HG03442 (cell line): ENCODE results near the gene HS6ST2.
A peak's percentile ranks its signal among the peaks of the same experiment; 100 is the strongest.

ENCODE experiments used
- ATAC-seq: cut with Tn5 transposase; IDR thresholded peaks from one replicate; pipeline ENCODE4 v1.9.1; 2021; ENCODE audit warnings: mild to moderate bottlenecking, moderate library complexity; ENCODE audit not compliant: unreplicated experiment

Gene HS6ST2

DNA sequence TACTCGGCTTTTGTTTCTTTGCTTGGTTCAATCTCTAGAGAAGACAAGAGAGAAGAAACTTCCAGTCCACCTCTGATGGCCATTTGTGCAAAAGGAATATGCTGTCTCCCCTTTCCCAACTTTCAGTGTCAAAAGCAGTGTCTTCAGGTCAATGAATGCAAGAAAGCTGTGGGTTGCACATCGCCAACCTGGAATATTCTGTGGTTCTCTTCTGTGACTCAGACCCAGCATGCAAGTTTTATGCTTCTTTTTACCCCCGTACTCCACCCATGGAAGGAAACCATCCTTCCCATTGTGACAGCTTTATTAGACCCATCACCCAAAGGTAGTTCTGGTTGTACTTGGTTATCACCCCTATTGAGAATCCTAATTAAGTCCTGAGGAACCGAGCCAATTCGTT is 334.0 kb downstream of the HS6ST2 start:
- ATAC-seq, result no peak

DNA sequence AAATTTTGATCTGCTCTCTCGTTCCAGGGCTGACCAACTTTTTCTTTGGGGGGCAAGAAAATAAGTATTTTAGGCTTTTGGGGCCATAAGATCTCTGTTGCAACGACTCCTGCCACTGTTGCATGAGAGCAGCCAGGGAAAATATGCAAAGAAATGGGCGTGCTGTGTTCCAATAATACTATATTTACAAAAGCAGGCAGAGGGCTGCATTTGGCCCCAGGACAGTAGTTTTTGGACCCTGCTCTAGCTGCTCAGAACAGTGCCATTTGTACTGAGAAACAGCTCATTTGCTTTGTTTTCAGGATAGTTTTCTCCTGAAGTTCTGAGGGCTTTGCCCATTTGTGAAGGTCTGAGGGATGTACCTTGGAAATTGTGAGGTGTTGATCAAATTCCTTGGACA is 334.5 kb downstream of the HS6ST2 start:
- no peak for ATAC-seq

GRCh38 chrX:132623300-132623699 is 335.1 kb downstream of the HS6ST2 start:
- no peak for ATAC-seq

- no peak for ATAC-seq
These were observed 336.3 kb downstream of the HS6ST2 start for GRCh38 chrX:132622130-132622529.

GRCh38 chrX:132618810-132619209 is 339.6 kb downstream of the HS6ST2 start:
- ATAC-seq, result no peak

DNA sequence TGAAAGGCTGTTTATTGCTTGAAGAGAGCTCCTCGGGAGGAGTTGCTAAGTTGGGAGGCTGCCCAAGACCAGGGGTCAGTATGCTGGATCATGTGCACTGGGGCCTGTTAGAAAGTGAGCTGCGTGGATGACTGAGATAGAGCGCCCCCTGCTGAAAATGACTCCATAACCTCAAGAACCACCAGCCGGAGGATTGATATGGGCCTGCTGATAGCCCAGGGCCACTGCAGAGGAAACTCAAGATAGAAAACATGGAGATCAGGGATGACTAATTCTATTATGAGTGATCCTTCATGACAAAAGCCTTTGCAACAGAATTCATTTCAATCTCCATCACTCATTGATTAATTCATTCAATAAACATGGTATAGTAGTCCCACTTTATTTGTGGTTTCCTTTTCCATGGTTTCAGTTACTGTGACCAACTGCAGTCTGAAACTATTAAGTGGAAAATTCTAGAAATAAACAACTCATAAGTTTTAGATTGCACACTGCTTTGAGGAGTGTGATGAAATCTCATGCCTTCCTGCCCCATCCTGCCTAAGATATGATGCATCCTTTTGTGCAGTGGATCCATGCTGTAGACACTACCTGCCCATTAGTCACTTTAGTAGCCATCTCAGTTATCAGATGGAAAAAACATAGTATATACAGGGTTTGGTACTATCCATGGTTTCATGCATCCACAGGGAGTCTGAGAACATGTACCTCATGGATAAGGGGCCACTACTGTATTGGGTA is 342.9 kb downstream of the HS6ST2 start:
- no peak for ATAC-seq

- ATAC-seq, result no peak
These were observed 344.1 kb downstream of the HS6ST2 start for GRCh38 chrX:132614297-132614696.

- no peak for ATAC-seq
These were observed 344.6 kb downstream of the HS6ST2 start for GRCh38 chrX:132613801-132614200.

DNA sequence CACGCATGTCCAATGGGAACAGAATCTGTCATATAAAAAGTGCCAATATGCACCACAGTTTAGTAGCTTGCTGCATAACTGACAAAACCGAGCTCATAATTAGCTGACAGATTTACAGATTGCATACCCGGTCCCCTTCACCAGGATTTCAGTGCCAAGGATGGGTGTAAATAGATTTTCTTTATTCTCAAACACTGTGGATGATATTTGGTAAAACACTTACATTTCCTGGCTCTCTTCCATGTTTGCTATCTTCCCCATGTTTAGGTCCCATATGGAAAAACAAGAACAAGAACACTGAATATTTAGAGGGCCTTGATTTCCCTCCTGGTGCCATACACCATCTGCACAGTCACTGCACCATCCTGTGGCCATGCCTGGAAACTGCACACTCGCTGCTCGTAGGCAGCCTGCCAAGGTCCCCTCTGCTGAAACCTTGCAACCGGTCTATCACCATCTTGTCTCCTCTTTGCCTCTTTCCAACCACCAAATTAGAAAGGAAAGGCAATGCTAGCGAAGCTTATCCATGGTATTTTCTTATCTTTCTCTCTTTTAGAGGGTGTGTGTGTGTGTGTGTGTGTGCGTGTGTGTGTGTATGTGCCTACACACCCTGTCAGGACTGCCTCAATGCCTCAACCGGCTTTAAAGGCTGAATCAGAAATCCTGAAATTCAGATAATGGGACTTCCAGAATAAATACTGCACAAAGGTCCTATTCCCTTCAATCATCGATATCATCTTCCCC is 345.4 kb downstream of the HS6ST2 start:
- no peak for ATAC-seq

DNA sequence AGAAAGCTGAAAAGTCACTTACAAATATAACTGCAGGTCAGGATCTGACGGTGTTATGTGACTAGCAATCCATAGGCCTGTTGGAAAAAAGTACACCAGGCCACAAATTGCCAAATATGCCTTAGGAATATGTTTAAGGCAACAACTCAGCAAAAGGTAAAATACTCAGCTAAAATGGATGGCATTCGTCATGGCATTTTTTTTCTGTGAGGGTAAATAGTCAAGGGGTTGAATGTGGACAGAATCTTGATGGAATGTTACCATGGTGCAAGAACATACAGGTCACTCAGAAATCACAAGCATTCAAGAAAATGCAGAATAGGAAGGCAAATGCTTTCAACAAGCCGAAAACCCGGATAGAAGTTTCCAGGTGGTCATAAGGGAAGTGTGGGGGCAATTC is 347.9 kb downstream of the HS6ST2 start:
- no peak for ATAC-seq

- ATAC-seq, result no peak
These were observed 349.0 kb downstream of the HS6ST2 start for GRCh38 chrX:132609362-132609848.

GRCh38 chrX:132603700-132604286 is 354.6 kb downstream of the HS6ST2 start:
- no peak for ATAC-seq

DNA sequence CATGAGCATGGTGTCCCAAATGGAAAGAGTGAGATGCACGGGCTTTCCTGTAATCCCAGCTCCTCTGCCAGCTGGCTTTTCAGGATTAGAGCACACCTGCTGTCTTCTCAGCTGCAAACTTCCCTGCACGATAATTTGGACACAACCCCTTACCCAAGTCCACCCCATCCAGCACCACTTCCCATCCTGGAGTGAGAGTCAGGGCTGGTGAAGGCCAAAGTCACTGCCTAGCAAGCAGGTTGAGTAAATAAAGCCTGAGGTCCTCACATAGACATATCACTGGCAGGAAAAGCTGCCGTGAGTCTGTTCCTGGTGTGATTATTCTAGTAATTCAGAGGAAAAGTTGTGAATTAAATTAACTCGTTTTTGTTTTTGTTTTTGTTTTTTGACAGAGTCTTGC is 355.7 kb downstream of the HS6ST2 start:
- no peak for ATAC-seq

DNA sequence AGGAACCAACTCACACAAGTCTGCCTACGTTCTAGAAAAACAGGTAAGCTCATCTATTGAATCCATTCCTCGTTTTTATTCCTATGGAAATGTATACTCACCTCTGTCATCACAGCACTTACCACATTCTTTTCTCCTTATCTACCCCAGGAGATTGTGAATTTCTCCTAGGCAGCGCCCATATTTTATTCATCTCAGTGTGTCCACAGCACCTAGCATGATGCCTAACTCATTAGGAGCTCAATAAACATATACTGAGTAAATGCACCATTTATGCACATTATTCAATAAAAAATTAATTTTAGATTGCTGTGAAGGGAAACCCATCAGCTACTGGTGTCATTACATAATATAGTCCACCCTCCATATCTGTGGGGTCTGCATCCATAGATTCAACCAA is 363.4 kb downstream of the HS6ST2 start:
- no peak for ATAC-seq

- ATAC-seq, result no peak
These were observed 364.3 kb downstream of the HS6ST2 start for GRCh38 chrX:132594129-132594528.

- ATAC-seq, result peak; percentile 64
These were observed 365.5 kb downstream of the HS6ST2 start for GRCh38 chrX:132592880-132593279.

DNA sequence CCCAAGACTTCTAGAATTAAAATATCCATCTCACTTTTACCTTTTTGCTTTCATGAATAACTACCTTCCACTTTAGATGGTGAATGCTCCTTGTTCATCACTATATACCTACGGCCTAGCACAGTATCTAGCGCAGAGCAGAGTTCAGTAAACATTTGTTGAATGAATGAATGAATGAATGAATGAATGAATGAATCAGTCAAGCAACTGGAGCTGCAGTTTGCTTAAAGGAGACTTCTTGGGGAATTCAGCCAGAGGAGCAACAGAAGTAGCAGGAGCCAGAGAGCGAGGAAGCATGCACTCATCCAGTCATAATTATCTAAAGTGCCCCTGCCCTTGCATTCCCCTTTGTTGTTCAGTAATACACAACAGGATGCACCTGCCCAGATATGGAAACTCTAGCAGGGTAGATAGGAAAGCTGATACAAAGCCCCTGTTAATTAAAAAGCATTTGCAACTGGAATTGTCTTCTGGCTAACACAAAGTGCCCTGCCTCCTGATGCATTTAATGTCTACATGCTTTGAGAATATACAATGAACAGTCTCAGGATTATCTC is 366.6 kb downstream of the HS6ST2 start:
- no peak for ATAC-seq

- ATAC-seq, result no peak
These were observed 367.9 kb downstream of the HS6ST2 start for GRCh38 chrX:132590350-132591026.

GRCh38 chrX:132584936-132585335 is 373.5 kb downstream of the HS6ST2 start:
- no peak for ATAC-seq

DNA sequence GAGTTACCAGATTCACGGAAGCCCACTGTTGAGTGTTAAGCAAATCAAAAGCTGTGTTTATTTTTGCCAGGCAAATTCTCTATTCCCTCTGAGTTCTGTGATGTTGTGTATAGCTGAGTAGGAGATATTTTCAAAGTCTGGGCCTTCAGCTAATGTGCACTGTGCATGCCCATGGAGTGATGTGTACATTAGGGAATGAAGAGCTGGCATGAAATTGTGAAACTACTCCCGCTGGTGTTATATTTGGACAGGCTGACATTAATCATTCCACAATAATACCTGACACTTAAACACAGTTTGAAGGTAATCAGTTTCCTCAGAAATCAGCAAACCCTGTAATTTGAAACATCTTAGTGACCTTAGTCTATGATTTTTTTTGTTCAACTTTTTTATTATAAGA is 381.5 kb downstream of the HS6ST2 start:
- no peak for ATAC-seq
